GM19238 (cell line): ENCODE data around the gene AGAP3.

Experiments
- DNase-seq: peaks from one replicate; pipeline ENCODE4 v3.0.0; 2011; ENCODE audit warnings: low spot score; ENCODE audit not compliant: insufficient read length

AGAP3 gene

GRCh38 chr7:151179946-151180345 lies 93.7 kb downstream of the AGAP3 start:
- no peak for DNase-seq

- no peak for DNase-seq
These were observed 94.7 kb downstream of the AGAP3 start for GRCh38 chr7:151181011-151181431.

- no peak for DNase-seq
These were observed 99.7 kb downstream of the AGAP3 start for GRCh38 chr7:151185762-151186639.

- DNase-seq, result no peak
These were observed 100.5 kb downstream of the AGAP3 start, which contains the start of gene ASB10 for GRCh38 chr7:151186640-151187408. Gene ASB10 (minus strand): TSS chr7:151187250. CDS start chr7:151187130, 120 bp downstream.

DNA sequence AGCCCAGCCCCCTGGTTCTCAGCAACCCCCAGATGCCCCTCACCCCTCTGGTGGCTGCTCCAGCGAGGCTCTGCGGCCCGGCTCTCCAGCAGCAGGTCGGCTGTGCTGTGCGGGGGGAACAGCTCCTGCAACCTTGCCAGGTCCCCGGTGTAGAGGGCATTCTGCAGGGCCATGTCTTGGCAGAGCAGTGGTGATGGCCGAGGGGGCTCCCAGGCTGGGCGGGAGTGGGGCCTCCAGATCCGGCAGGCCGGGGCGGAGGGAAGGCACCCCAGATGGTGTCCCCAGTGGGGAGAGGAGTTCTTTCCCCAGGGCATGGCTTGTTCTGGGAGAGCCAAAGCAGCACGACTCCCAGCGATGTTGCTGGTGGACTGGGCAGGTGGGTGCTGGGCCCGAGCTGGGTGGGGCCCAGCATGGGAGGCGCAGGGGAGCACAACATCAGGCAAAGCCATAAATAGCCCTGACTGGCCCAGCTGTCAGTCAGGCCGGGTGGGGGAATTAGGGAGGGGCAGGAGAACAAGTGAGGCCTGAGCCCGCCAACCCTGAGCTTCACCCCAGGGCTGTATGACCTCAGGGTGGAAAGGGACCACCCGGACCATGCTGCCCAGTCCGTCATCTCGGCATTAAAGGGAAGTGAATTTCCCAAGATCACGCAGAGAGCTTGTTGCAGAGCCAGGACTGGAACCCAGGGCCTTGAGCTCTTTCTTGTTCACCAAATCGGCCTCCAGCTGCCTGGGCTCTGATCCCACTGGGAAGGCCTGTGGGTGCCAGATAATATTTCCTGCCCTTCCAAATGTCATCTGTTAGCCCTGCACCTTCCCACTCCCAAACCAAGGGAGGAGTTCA lies 101.4 kb downstream of the AGAP3 start:
- DNase-seq, result no peak

- DNase-seq, result no peak
These were observed 101.9 kb downstream of the AGAP3 start for GRCh38 chr7:151188252-151188542.

DNA sequence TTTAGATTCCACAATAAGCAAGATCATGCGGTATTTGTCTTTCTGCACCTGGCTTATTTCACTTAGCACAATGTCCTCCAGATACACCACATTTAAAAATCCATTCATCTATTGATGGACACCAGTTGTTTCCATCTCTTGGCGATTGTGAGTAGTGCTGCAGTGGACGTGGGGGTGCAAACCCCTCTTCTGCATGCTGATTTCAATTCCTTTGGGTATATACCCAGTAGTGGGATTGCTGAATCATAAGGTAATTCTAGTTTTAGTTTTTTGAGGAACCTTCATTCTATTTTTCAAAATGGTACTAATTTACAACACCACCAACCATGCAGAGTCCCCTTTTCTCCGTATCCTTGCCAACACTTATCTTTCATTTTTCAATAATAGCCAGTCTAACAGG lies 102.8 kb downstream of the AGAP3 start:
- no peak for DNase-seq

GRCh38 chr7:151191544-151191943 lies 105.3 kb downstream of the AGAP3 start:
- no peak for DNase-seq

DNA sequence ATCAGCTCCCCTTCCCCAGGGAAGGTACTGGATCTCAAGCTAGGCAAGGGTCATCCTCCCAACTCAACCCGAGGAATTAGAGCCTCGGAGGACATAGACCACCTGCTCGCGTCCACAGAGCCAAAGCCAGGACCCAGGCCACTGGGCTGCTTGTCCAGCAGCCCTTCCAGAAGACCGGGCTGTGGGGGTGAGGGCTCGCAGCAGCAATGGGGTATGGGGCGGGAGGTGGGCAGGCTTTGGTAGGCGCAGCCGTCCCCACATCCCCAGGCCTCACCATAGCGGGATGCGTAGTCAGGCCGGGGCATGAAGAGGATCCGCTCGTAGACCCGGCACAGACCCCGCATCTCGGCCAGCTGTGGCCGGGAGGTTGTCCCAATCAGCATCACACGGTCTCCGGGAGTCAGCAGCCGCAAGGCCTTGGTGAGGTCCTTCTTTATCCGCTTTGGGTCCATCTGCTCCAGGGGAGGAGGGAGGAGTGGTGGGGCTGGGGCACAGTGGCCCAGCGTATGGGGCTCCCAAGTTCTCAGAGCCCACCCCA lies 105.8 kb downstream of the AGAP3 start:
- DNase-seq, result no peak

DNA sequence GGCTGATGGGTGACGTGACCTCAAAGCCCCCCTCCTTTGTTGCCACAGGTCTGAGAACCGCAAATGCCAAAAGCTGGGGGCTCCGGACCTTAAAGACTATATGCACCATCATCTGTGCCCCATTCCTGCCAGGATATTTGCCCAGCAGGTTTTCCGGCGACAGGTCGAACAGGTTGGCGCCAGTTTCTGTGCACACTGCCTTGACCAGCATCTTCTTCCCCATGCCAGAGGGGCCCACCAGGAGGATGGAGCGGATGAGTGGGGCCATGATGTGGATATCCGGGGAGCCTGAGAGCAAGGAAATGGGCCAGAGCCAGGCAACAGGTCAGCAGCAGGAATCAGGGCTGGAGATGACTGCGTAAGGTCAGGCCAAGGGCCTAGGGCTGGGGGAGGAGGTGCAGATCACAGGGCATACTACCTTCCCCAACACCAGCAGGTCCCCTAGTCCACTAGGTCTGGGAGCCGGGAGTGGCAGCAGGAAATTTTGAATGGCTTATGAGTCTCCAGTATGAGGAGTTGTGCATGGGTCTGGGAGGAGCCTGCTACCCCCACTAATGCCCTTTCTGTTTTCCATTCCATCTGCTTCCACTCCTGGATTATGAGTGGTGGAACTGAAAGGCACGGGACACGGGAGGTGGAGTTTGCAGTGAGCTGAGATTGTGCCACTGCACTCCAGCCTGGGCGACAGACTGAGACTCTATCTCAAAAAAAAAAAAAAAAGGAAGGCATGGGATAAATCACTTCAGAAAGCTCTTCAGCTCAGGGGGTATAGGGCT lies 107.1 kb downstream of the AGAP3 start:
- no peak for DNase-seq
